COR-L47 (cell line): Measurements from ENCODE around the gene USP17L27.
"Not testable (repeated sequence)": the region's sequence is repeated elsewhere in the genome, so short reads cannot be mapped to it uniquely, and the experiment has no call there.

Experiments
- DNase-seq: peaks from one replicate; lab custom pipeline; 2025; lab: John Stamatoyannopoulos, UW

USP17L27 gene, protein sequence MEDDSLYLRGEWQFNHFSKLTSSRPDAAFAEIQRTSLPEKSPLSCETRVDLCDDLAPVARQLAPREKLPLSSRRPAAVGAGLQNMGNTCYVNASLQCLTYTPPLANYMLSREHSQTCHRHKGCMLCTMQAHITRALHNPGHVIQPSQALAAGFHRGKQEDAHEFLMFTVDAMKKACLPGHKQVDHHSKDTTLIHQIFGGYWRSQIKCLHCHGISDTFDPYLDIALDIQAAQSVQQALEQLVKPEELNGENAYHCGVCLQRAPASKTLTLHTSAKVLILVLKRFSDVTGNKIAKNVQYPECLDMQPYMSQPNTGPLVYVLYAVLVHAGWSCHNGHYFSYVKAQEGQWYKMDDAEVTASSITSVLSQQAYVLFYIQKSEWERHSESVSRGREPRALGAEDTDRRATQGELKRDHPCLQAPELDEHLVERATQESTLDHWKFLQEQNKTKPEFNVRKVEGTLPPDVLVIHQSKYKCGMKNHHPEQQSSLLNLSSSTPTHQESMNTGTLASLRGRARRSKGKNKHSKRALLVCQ

DNA sequence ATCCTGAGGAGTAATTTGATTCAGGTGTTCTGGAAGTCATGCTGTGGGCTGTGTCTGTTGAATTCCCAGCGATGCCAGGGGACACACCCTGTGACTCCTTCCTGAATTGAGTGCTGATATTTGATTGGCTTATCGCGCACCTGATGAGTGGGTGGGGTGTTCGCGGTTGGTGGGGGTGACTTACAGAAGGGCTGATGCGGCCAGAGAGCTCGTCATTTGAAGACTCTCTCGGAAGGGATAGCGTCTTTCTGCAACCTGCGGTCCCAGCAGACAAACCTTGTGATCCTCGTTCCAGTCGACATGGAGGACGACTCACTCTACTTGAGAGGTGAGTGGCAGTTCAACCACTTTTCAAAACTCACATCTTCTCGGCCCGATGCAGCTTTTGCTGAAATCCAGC is at the start of gene USP17L27:
TSS of gene USP17L27 (plus strand) at position 301 of the 400 bp plus-strand sequence. CDS start at position 301, 0 bp downstream.
- not testable (repeated sequence) for DNase-seq

DNA sequence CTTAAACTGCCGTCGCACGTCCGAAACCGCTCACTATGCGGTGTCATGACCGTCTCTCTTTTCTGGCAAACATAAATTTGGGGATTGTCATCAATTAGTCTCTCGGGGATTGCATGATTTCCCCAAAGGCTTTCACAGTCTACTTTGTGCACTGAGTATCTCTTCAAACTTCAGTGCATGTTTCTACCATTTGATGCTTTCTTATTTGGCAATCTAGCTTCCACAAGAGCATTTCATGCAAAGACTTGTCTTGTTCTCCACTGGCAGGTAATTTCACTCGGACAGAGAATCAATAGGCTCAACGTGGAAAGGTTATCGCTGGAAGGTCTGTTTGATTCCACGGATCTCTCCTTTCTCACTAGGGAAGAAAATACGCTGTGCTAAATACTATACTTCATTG is 19.8 kb upstream of the USP17L27 start:
- DNase-seq: not testable (repeated sequence)

DNA sequence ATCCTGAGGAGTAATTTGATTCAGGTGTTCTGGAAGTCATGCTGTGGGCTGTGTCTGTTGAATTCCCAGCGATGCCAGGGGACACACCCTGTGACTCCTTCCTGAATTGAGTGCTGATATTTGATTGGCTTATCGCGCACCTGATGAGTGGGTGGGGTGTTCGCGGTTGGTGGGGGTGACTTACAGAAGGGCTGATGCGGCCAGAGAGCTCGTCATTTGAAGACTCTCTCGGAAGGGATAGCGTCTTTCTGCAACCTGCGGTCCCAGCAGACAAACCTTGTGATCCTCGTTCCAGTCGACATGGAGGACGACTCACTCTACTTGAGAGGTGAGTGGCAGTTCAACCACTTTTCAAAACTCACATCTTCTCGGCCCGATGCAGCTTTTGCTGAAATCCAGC is 19.1 kb upstream of the USP17L27 start, which contains the start of gene USP17L24:
TSS of gene USP17L24 (plus strand) at position 301 of the 400 bp plus-strand sequence. CDS start at position 301, 0 bp downstream.
- DNase-seq: not testable (repeated sequence)

DNA sequence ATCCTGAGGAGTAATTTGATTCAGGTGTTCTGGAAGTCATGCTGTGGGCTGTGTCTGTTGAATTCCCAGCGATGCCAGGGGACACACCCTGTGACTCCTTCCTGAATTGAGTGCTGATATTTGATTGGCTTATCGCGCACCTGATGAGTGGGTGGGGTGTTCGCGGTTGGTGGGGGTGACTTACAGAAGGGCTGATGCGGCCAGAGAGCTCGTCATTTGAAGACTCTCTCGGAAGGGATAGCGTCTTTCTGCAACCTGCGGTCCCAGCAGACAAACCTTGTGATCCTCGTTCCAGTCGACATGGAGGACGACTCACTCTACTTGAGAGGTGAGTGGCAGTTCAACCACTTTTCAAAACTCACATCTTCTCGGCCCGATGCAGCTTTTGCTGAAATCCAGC is 14.3 kb upstream of the USP17L27 start, which contains the start of gene USP17L25:
TSS of gene USP17L25 (plus strand) at position 301 of the 400 bp plus-strand sequence. CDS start at position 301, 0 bp downstream.
- DNase-seq: not testable (repeated sequence)

DNA sequence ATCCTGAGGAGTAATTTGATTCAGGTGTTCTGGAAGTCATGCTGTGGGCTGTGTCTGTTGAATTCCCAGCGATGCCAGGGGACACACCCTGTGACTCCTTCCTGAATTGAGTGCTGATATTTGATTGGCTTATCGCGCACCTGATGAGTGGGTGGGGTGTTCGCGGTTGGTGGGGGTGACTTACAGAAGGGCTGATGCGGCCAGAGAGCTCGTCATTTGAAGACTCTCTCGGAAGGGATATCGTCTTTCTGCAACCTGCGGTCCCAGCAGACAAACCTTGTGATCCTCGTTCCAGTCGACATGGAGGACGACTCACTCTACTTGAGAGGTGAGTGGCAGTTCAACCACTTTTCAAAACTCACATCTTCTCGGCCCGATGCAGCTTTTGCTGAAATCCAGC is 9.6 kb upstream of the USP17L27 start, which contains the start of gene USP17L26:
TSS of gene USP17L26 (plus strand) at position 301 of the 400 bp plus-strand sequence. CDS start at position 301, 0 bp downstream.
- not testable (repeated sequence) for DNase-seq

DNA sequence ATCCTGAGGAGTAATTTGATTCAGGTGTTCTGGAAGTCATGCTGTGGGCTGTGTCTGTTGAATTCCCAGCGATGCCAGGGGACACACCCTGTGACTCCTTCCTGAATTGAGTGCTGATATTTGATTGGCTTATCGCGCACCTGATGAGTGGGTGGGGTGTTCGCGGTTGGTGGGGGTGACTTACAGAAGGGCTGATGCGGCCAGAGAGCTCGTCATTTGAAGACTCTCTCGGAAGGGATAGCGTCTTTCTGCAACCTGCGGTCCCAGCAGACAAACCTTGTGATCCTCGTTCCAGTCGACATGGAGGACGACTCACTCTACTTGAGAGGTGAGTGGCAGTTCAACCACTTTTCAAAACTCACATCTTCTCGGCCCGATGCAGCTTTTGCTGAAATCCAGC is 4.8 kb upstream of the USP17L27 start, which contains the start of gene USP17L5:
TSS of gene USP17L5 (plus strand) at position 301 of the 400 bp plus-strand sequence. CDS start at position 301, 0 bp downstream.
- not testable (repeated sequence) for DNase-seq

DNA sequence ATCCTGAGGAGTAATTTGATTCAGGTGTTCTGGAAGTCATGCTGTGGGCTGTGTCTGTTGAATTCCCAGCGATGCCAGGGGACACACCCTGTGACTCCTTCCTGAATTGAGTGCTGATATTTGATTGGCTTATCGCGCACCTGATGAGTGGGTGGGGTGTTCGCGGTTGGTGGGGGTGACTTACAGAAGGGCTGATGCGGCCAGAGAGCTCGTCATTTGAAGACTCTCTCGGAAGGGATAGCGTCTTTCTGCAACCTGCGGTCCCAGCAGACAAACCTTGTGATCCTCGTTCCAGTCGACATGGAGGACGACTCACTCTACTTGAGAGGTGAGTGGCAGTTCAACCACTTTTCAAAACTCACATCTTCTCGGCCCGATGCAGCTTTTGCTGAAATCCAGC is 4.6 kb downstream of the USP17L27 start, which contains the start of gene USP17L28:
TSS of gene USP17L28 (plus strand) at position 301 of the 400 bp plus-strand sequence. CDS start at position 301, 0 bp downstream.
- not testable (repeated sequence) for DNase-seq

DNA sequence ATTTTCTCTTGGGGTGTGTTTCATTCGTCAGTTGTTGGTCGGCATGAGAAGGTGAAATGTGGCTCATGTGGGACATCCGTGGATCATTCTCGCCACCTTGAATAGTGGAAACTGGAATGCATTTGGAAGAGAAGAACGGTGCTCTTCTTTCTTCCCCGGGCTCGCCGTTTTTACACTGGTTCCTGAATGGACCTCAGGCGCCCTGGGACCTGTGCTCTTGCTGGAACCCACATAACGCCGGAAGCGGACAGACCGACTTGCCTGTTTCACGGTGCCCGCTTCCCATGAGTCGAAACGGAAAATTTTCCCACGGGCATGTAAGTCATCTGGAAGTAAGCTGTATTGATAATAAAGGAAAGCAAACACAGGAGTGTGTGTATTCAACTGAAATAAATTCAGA is 6.9 kb downstream of the USP17L27 start:
- not testable (repeated sequence) for DNase-seq

DNA sequence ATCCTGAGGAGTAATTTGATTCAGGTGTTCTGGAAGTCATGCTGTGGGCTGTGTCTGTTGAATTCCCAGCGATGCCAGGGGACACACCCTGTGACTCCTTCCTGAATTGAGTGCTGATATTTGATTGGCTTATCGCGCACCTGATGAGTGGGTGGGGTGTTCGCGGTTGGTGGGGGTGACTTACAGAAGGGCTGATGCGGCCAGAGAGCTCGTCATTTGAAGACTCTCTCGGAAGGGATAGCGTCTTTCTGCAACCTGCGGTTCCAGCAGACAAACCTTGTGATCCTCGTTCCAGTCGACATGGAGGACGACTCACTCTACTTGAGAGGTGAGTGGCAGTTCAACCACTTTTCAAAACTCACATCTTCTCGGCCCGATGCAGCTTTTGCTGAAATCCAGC is 9.4 kb downstream of the USP17L27 start, which contains the start of gene USP17L29:
TSS of gene USP17L29 (plus strand) at position 301 of the 400 bp plus-strand sequence. CDS start at position 301, 0 bp downstream.
- not testable (repeated sequence) for DNase-seq

DNA sequence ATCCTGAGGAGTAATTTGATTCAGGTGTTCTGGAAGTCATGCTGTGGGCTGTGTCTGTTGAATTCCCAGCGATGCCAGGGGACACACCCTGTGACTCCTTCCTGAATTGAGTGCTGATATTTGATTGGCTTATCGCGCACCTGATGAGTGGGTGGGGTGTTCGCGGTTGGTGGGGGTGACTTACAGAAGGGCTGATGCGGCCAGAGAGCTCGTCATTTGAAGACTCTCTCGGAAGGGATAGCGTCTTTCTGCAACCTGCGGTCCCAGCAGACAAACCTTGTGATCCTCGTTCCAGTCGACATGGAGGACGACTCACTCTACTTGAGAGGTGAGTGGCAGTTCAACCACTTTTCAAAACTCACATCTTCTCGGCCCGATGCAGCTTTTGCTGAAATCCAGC is 18.9 kb downstream of the USP17L27 start, which contains the start of gene USP17L30:
TSS of gene USP17L30 (plus strand) at position 301 of the 400 bp plus-strand sequence. CDS start at position 301, 0 bp downstream.
- DNase-seq: not testable (repeated sequence)

DNA sequence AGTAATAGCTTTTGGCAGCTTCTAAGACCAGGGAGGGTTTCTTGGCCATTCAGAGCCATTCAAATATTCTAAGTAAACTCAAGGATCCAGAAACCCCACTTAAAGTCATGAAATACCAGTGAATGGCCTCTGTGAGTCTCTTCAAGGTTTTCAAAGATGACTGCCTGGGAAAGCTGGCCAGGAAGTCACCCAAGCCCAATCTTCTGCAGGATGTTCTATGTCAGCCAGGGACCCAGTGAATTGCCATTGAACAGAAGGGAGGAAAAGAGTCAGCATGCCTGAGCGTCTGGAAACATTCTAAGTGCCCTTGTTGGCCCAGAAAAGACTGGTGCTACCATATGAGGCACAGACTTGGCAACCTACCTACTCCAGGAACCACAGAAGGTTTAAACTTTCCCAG is 35.9 kb downstream of the USP17L27 start:
- DNase-seq: not testable (repeated sequence)

DNA sequence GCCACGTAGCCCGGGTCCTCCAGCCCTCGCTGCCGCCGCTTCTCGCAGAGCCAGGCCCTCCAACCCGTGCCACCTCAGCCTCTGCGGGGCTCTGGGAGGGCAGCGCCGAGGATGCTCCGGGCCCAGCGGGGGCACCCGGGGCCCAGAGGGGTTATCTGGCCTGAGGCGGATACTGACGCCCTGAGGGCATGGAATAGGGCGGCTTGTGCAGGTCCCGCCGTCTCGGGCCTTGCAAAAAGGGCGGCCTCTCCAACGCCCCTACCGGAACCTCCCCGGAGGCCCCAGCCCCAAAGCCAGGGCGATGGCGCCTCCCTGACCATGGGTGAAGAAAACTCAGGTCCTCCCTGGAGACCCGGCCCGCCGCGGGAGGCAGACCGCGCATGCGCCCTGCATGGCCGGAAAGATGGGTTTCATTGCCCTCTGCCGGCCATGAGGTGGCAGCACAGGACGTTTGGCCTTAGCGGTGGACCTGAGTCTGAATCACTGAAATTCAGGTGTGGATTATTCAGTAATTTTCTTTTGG is 37.1 kb downstream of the USP17L27 start:
- not testable (repeated sequence) for DNase-seq

DNA sequence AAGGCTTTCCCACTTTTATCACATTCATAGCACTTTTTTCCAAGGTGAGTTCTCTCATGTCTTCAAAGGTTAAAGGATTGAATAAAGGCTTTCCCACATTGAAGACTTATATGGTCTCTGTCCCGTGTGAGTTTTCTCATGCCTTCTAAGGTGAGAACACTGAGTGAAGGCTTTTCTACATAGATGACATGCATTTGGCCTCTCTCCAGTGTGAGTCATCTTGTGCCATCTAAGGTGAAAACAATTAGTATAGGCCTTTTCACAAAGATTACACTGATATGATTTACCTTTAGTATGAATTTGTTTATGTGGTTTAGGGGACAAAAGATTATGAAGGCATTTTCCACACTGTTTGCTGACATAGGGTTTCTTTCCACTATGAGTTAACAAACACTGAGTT is 40.2 kb downstream of the USP17L27 start:
- DNase-seq: no peak

DNA sequence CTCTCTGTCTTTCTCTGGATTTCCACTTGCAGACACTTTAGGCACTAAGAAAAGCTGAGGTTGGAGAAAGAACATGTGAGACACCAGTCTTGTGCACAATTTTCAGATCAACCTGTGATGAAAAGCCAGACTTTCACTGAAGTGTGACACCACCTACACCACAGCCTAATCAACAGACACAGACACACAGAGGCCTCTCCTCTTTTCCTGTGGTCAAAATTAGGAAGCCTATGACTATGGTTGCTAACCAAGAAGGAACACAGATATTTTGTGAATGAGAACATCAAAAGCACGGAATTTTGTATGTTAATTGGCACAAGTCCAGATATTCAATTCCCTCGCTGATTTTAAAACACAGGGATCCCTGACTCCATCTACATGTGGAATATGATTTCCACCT is 45.1 kb downstream of the USP17L27 start:
- not testable (repeated sequence) for DNase-seq
